ENCODE data around the gene SLC38A8. TPM values are rescaled to one million over a fixed set of nuclear protein-coding genes. Genes with fewer than 3 reads are reported as not detected.

The SLC38A8 gene
- total and polyA plus RNA-seq, 9 donors: 0.62 to 0.98 (median 0.66) TPM; not detected in 6

DNA sequence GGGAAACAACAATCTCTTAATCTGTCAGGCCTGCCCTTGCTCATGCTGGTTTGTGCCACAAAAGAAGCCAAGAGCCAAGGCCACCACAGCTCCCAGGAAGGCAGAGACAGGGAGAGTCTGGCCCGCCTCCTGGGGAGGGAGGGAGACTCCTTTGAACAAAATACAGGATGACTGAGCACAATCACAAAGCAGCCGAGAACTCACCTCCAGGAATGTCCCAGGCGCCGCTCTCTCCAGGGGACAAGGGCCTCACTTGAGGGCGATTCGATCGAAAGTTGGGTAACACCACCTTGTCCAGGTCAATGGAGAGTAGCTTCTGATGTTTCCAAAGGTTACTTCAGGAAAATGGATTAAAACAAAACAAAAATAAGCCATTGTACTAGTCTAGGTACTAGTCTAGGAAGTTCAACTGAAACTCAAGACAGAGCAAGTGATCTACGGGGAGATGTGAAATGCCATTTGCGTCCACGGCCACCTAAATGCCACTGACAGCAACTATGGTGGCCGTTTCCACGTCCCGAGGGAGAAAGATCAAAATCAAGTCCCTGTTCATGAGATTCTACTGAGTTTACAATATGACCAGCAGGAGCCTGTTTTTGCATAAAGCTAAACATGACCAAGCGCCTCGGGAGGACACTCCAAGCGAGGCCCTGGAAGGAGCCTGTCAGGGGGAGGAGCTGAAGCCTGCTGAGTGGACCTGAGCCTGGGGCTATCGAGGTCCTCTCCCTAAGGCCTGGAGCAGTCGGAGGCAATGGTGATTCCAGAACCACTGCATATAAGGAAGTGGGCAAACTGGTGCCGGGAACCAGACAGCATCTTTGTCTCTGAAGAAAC, 13.4 kb upstream of the SLC38A8 start:
- WGBS, 3 donors: 79 to 88% (median 85%) methylated on average over 19 of the region's 19 CpGs
- TF ChIP-seq, protein P1, sequence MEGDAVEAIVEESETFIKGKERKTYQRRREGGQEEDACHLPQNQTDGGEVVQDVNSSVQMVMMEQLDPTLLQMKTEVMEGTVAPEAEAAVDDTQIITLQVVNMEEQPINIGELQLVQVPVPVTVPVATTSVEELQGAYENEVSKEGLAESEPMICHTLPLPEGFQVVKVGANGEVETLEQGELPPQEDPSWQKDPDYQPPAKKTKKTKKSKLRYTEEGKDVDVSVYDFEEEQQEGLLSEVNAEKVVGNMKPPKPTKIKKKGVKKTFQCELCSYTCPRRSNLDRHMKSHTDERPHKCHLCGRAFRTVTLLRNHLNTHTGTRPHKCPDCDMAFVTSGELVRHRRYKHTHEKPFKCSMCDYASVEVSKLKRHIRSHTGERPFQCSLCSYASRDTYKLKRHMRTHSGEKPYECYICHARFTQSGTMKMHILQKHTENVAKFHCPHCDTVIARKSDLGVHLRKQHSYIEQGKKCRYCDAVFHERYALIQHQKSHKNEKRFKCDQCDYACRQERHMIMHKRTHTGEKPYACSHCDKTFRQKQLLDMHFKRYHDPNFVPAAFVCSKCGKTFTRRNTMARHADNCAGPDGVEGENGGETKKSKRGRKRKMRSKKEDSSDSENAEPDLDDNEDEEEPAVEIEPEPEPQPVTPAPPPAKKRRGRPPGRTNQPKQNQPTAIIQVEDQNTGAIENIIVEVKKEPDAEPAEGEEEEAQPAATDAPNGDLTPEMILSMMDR (IDR thresholded peaks at IDR 0.05): no peak
- TF ChIP-seq EP300 (IDR thresholded peaks at IDR 0.05) (no peak), POLR2A (IDR thresholded peaks at IDR 0.05) (no peak)
- Histone ChIP-seq H3K4me3 (no peak overlapping the region), H3K27me3 (no peaks in the 10 kb centered on the region), H3K27ac (no peak overlapping the region), H3K4me1 (ENCODE audit: insufficient read depth) (no peaks in the 10 kb centered on the region), H3K9me3 (no peaks in the 10 kb centered on the region), H3K36me3 (no peaks in the 10 kb centered on the region)
- intact Hi-C loops (cut with DNase I): no loop called here
- DNase-seq: peak in 1 of 5 donors; percentile 26

DNA sequence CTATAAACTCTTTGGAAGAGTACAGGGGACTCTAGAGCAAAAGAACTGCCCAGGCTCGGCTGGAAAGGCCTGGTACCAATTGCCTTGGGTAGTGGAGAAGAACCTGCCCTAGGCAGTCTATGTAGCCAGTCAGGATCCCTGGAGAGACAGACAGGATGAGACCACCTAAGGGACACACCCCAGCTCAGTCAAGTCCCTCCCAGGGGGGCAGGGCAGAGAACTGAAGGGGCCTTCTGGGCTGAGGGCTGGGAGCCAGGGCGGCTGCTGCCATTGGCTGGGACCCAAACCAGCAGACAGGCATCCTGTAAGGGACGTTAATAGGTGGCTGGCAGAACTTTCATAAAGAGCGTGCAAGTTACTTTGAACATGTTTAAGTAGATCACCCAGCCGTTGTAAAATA, 12.8 kb upstream of the SLC38A8 start:
- 49 to 60% (median 56%) methylated on average over 5 of the region's 5 CpGs for WGBS, 3 donors
- DNase-seq: peak in 1 of 5 donors; percentile 40
- TF ChIP-seq, protein P1 (IDR thresholded peaks at IDR 0.05): no peak
- TF ChIP-seq EP300 (IDR thresholded peaks at IDR 0.05) (no peak), POLR2A (IDR thresholded peaks at IDR 0.05) (no peak)
- Histone ChIP-seq H3K4me3 (no peak overlapping the region), H3K4me1 (ENCODE audit: insufficient read depth) (no peaks in the 10 kb centered on the region), H3K36me3 (no peaks in the 10 kb centered on the region), H3K9me3 (no peaks in the 10 kb centered on the region), H3K27me3 (no peaks in the 10 kb centered on the region), H3K27ac (no peak overlapping the region)
- intact Hi-C loops (cut with DNase I): no loop called here

DNA sequence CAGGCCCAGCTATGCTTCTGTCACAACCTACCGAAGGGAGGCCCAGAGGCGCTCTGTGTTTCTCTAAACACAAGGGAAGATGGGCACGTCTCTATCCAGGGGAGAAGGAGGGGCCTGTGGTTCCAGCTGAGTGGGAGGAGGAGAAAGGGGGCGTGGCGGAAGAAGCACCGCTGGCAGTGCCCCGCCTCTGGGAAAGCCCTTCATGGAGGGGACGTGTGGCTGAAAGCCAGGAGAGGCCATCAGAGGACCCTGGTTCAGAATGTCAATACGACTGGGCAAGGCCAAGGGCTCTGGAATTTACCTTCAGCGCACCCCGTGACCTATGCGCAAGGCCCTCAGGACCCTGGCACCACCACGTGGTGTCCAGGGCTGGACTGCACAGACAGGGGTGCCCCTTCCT, 12.3 kb upstream of the SLC38A8 start:
- Histone ChIP-seq H3K9me3 (no peaks in the 10 kb centered on the region), H3K27me3 (no peaks in the 10 kb centered on the region), H3K27ac (no peak overlapping the region), H3K4me3 (no peak overlapping the region), H3K36me3 (no peaks in the 10 kb centered on the region), H3K4me1 (ENCODE audit: insufficient read depth) (no peaks in the 10 kb centered on the region)
- intact Hi-C loops (cut with DNase I): no loop called here
- WGBS, 3 donors: 78 to 81% (median 78%) methylated on average over 13 of the region's 13 CpGs
- DNase-seq: peak in 2 of 5 donors; percentile 22 to 31
- TF ChIP-seq, protein P1 (IDR thresholded peaks at IDR 0.05): no peak
- no peak for TF ChIP-seq POLR2A (IDR thresholded peaks at IDR 0.05)
- TF ChIP-seq EP300 (IDR thresholded peaks at IDR 0.05): no peak

DNA sequence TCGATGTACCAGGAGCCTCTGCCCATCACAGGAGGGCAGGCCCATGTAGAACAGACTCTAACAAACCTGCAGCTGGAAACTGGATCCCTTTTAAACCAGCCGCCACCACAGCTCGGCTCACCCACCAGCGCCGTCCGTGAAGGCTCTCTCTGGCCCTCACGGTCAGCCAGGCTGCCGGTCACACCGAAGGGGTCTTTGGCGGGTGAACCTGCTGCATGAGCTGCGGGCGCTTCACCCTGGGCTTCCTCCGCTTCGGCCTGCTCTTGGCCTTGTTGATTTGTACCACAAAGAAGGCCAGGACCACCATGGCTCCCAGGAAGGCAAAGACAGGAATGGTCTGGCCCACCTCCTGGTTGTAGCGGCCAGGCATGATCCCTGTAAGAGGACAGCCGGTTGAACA, 11.7 kb upstream of the SLC38A8 start:
- TF ChIP-seq EP300 (IDR thresholded peaks at IDR 0.05): no peak
- TF ChIP-seq, protein P1 (IDR thresholded peaks at IDR 0.05): no peak
- no peak for TF ChIP-seq POLR2A (IDR thresholded peaks at IDR 0.05)
- Histone ChIP-seq H3K27ac (no peak overlapping the region), H3K27me3 (no peaks in the 10 kb centered on the region), H3K4me3 (no peak overlapping the region), H3K36me3 (no peaks in the 10 kb centered on the region), H3K4me1 (ENCODE audit: insufficient read depth) (no peaks in the 10 kb centered on the region), H3K9me3 (no peaks in the 10 kb centered on the region)
- WGBS, 3 donors: 93 to 96% (median 93%) methylated on average over 16 of the region's 16 CpGs
- DNase-seq: peak in 2 of 5 donors; percentile 3 to 27
- intact Hi-C loops (cut with DNase I): no loop called here
